Measurements from ENCODE around the gene FBN2.

- no peak for TF ChIP-seq POLR2AphosphoS5 (IDR thresholded peaks at IDR 0.05; ENCODE audit: borderline replicate concordance, low read depth, low read length)
- no peak for TF ChIP-seq EZH2 (IDR thresholded peaks at IDR 0.05)
These were observed 67.4 kb downstream of the FBN2 start for GRCh38 chr5:128470663-128471062.
